Measurements from ENCODE around the gene NRP1.
A peak's percentile ranks its signal among the peaks of the same experiment; 100 is the strongest.

NRP1 gene

GRCh38 chr10:33174674-33175434 is 159.6 kb downstream of the NRP1 start:
- Histone ChIP-seq H3K9me3 (ENCODE audit: severe bottlenecking) (no peaks in the 10 kb centered on the region), H3K4me3 (ENCODE audit: severe bottlenecking) (no peak overlapping the region), H3K36me3 (ENCODE audit: low read depth) (peaks cover 22% of the 10 kb centered on the region), H3K27ac (ENCODE audit: poor library complexity, severe bottlenecking) (no peak overlapping the region), H3K27me3 (ENCODE audit: insufficient read depth, poor library complexity, severe bottlenecking) (no peaks in the 10 kb centered on the region), H3K4me1 (ENCODE audit: insufficient read depth, poor library complexity, severe bottlenecking) (no peaks in the 10 kb centered on the region)
- 0 out of 3 replicates have a peak, but pooled peaks have one; percentile 25 for ATAC-seq (ENCODE audit: low read depth)
- no peak for DNase-seq (ENCODE audit: low spot score)
- TF ChIP-seq, protein P1, sequence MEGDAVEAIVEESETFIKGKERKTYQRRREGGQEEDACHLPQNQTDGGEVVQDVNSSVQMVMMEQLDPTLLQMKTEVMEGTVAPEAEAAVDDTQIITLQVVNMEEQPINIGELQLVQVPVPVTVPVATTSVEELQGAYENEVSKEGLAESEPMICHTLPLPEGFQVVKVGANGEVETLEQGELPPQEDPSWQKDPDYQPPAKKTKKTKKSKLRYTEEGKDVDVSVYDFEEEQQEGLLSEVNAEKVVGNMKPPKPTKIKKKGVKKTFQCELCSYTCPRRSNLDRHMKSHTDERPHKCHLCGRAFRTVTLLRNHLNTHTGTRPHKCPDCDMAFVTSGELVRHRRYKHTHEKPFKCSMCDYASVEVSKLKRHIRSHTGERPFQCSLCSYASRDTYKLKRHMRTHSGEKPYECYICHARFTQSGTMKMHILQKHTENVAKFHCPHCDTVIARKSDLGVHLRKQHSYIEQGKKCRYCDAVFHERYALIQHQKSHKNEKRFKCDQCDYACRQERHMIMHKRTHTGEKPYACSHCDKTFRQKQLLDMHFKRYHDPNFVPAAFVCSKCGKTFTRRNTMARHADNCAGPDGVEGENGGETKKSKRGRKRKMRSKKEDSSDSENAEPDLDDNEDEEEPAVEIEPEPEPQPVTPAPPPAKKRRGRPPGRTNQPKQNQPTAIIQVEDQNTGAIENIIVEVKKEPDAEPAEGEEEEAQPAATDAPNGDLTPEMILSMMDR (IDR thresholded peaks at IDR 0.05; ENCODE audit: poor library complexity, severe bottlenecking), result no peak

DNA sequence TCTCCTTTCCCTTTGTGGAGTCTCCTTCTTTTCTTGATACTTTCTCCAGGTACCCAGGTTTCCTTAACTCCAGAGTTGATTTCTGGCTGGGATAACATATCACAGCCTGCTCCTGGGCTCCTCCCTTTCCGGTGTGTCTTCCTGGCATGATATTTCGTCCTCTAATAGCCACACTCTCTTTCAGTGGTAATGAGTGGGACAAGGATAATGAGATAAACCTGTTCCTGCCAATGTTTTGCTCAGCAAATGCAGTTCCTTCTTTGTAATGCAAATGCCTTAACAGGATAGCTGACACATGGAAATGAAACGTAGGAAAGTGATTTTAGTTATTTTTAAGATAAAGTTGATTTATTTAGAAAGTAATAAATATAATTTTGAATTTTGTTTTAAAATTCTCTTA is 168.6 kb downstream of the NRP1 start:
- Histone ChIP-seq H3K9me3 (ENCODE audit: severe bottlenecking) (no peaks in the 10 kb centered on the region), H3K27ac (ENCODE audit: poor library complexity, severe bottlenecking) (no peak overlapping the region), H3K4me1 (ENCODE audit: insufficient read depth, poor library complexity, severe bottlenecking) (no peaks in the 10 kb centered on the region), H3K27me3 (ENCODE audit: insufficient read depth, poor library complexity, severe bottlenecking) (no peaks in the 10 kb centered on the region), H3K4me3 (ENCODE audit: severe bottlenecking) (no peak overlapping the region), H3K36me3 (ENCODE audit: low read depth) (no peaks in the 10 kb centered on the region)
- TF ChIP-seq, protein P1 (IDR thresholded peaks at IDR 0.05; ENCODE audit: poor library complexity, severe bottlenecking), result no peak
- no peak for DNase-seq (ENCODE audit: low spot score)
- no peak for ATAC-seq (ENCODE audit: low read depth)

GRCh38 chr10:33164060-33164709 is 170.3 kb downstream of the NRP1 start:
- TF ChIP-seq, protein P1 (IDR thresholded peaks at IDR 0.05; ENCODE audit: poor library complexity, severe bottlenecking), result no peak
- Histone ChIP-seq H3K4me1 (ENCODE audit: insufficient read depth, poor library complexity, severe bottlenecking) (no peaks in the 10 kb centered on the region), H3K36me3 (ENCODE audit: low read depth) (no peaks in the 10 kb centered on the region), H3K4me3 (ENCODE audit: severe bottlenecking) (no peak overlapping the region), H3K9me3 (ENCODE audit: severe bottlenecking) (no peaks in the 10 kb centered on the region), H3K27me3 (ENCODE audit: insufficient read depth, poor library complexity, severe bottlenecking) (no peaks in the 10 kb centered on the region), H3K27ac (ENCODE audit: poor library complexity, severe bottlenecking) (no peak overlapping the region)
- DNase-seq (ENCODE audit: low spot score), result no peak
- no peak for ATAC-seq (ENCODE audit: low read depth)

GRCh38 chr10:33162248-33162575 is 172.3 kb downstream of the NRP1 start:
- DNase-seq (ENCODE audit: low spot score) (no peak), ATAC-seq (ENCODE audit: low read depth) (no peak)
- TF ChIP-seq, protein P1 (IDR thresholded peaks at IDR 0.05; ENCODE audit: poor library complexity, severe bottlenecking), result no peak
- Histone ChIP-seq H3K27me3 (ENCODE audit: insufficient read depth, poor library complexity, severe bottlenecking) (no peaks in the 10 kb centered on the region), H3K4me1 (ENCODE audit: insufficient read depth, poor library complexity, severe bottlenecking) (peaks cover 4% of the 10 kb centered on the region), H3K4me3 (ENCODE audit: severe bottlenecking) (no peak overlapping the region), H3K27ac (ENCODE audit: poor library complexity, severe bottlenecking) (no peak overlapping the region), H3K36me3 (ENCODE audit: low read depth) (no peaks in the 10 kb centered on the region), H3K9me3 (ENCODE audit: severe bottlenecking) (no peaks in the 10 kb centered on the region)
